OCI-LY1 (cell line): ENCODE data around the gene DHFR2.

Experiments
- H2AFZ ChIP-seq: fragments of 200-600 bp; sonication (generic), shearing (Covaris generic); 2 replicates; pipeline ENCODE4 v1.6.0; 2014; ENCODE audit warnings: antibody characterized with exemption, mild to moderate bottlenecking, low read length
- H3F3A ChIP-seq: fragments of 200-600 bp; sonication (generic), shearing (Covaris generic); 2 replicates; pipeline ENCODE4 v1.6.0; 2014; ENCODE audit warnings: mild to moderate bottlenecking, antibody characterized with exemption, low read length, moderate library complexity; ENCODE audit not compliant: insufficient read depth
- H3K27ac ChIP-seq: fragments of 200-600 bp; sonication (generic); 2 replicates; pipeline ENCODE4 v1.5.1; 2014; ENCODE audit warnings: low read length, mixed run types, mild to moderate bottlenecking, low read depth; ENCODE audit not compliant: poor library complexity, severe bottlenecking
- H3K27me3 ChIP-seq: fragments of 200-600 bp; sonication (generic); 2 replicates; pipeline ENCODE4 v1.6.0; 2014; ENCODE audit warnings: antibody characterized with exemption, mild to moderate bottlenecking, low read length, moderate library complexity; ENCODE audit not compliant: insufficient read depth
- H3K36me3 ChIP-seq: fragments of 200-600 bp; sonication (generic); 2 replicates; pipeline ENCODE4 v1.6.1; 2014; ENCODE audit warnings: mild to moderate bottlenecking, antibody characterized with exemption, low read length, moderate library complexity, mixed read lengths; ENCODE audit not compliant: insufficient read depth
- H3K4me1 ChIP-seq: fragments of 200-600 bp; sonication (generic); 2 replicates; pipeline ENCODE4 v1.5.1; 2014; ENCODE audit warnings: mild to moderate bottlenecking, low read length, moderate library complexity; ENCODE audit not compliant: insufficient read depth, severe bottlenecking
- H3K4me2 ChIP-seq: fragments of 200-600 bp; sonication (generic), shearing (Covaris generic); 2 replicates; pipeline ENCODE4 v1.6.1; 2014; ENCODE audit warnings: low read length
- H3K4me3 ChIP-seq: fragments of 200-600 bp; sonication (generic); 2 replicates; pipeline ENCODE4 v1.5.1; 2014; ENCODE audit warnings: low read length, low read depth, mild to moderate bottlenecking, mixed read lengths; ENCODE audit not compliant: poor library complexity, severe bottlenecking
- H3K79me2 ChIP-seq: fragments of 200-600 bp; shearing (Covaris generic); 2 replicates; pipeline ENCODE4 v1.6.1; 2016; ENCODE audit warnings: mixed run types, low read length, mixed read lengths; ENCODE audit not compliant: insufficient read depth
- H3K9ac ChIP-seq: fragments of 200-600 bp; sonication (generic), shearing (Covaris generic); 2 replicates; pipeline ENCODE4 v1.6.1; 2014; ENCODE audit warnings: mild to moderate bottlenecking, low read length, mixed read lengths
- H3K9me2 ChIP-seq: fragments of 200-600 bp; sonication (generic), shearing (Covaris generic); 2 replicates; pipeline ENCODE4 v1.6.1; 2014; ENCODE audit warnings: low read depth, mild to moderate bottlenecking, low read length, mixed read lengths
- H3K9me3 ChIP-seq: fragments of 200-600 bp; shearing (Covaris generic); 2 replicates; pipeline ENCODE4 v1.6.1; 2014; ENCODE audit warnings: low read length, mixed read lengths
- H4K20me1 ChIP-seq: fragments of 200-600 bp; sonication (generic), shearing (Covaris generic); 2 replicates; pipeline ENCODE4 v1.6.0; 2016; ENCODE audit warnings: mild to moderate bottlenecking, low read length; ENCODE audit not compliant: insufficient read depth
- EZH2 ChIP-seq: fragments of 200-600 bp; sonication (generic), shearing (Covaris generic); IDR thresholded peaks from 2 replicates; pipeline ENCODE4 v1.8.0; 2017; ENCODE audit warnings: borderline replicate concordance, mixed run types, mild to moderate bottlenecking, antibody characterized with exemption, low read length, moderate library complexity, mixed read lengths
- TF ChIP-seq, protein P1 (sequence below): fragments of 200-600 bp; sonication (generic), shearing (Covaris generic); IDR thresholded peaks from 2 replicates; pipeline ENCODE4 v1.5.1; 2017; ENCODE audit warnings: mild to moderate bottlenecking, antibody characterized with exemption, low read length, moderate library complexity, mixed read lengths

The DHFR2 gene

DNA sequence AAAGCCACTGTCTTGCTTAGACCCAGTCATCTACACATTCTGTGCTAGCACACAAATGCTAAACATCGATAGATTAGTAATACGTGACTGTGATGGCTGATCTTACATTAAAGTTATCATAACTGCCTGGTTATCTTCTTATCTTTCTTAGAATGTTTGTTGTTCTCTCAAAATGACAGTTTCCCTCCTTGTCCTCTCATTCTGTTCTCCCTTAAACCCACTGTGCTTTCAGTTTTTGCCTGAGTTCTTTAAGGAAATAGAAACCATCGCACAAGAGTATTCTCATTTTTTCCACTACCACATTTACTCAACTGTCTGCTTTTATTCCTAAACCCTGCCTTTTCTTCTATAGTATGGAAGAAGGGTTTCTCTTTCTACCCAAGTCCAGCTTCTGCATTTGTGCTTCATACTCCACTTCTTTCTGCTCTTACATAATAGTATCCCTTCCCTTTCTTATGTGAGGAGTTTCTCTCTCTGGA lies 51.4 kb downstream of the DHFR2 start:
- H3K9me2 ChIP-seq: no peaks in the 10 kb centered on the region
- no peaks in the 10 kb centered on the region for H3K79me2 ChIP-seq
- H3K4me2 ChIP-seq: no peak overlapping the region
- no peak overlapping the region for H2AFZ ChIP-seq
- 0 out of 2 replicates have a peak, but pooled peaks cover 5% of the 10 kb centered on the region for H3K36me3 ChIP-seq
- no peak overlapping the region for H3K4me3 ChIP-seq
- TF ChIP-seq, protein P1, sequence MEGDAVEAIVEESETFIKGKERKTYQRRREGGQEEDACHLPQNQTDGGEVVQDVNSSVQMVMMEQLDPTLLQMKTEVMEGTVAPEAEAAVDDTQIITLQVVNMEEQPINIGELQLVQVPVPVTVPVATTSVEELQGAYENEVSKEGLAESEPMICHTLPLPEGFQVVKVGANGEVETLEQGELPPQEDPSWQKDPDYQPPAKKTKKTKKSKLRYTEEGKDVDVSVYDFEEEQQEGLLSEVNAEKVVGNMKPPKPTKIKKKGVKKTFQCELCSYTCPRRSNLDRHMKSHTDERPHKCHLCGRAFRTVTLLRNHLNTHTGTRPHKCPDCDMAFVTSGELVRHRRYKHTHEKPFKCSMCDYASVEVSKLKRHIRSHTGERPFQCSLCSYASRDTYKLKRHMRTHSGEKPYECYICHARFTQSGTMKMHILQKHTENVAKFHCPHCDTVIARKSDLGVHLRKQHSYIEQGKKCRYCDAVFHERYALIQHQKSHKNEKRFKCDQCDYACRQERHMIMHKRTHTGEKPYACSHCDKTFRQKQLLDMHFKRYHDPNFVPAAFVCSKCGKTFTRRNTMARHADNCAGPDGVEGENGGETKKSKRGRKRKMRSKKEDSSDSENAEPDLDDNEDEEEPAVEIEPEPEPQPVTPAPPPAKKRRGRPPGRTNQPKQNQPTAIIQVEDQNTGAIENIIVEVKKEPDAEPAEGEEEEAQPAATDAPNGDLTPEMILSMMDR: no peak
- TF ChIP-seq EZH2: no peak
- no peaks in the 10 kb centered on the region for H4K20me1 ChIP-seq
- no peaks in the 10 kb centered on the region for H3K4me1 ChIP-seq
- no peaks in the 10 kb centered on the region for H3K27me3 ChIP-seq
- H3K9ac ChIP-seq: no peak overlapping the region
- H3K27ac ChIP-seq: no peak overlapping the region
- no peaks in the 10 kb centered on the region for H3F3A ChIP-seq
- H3K9me3 ChIP-seq: no peaks in the 10 kb centered on the region

DNA sequence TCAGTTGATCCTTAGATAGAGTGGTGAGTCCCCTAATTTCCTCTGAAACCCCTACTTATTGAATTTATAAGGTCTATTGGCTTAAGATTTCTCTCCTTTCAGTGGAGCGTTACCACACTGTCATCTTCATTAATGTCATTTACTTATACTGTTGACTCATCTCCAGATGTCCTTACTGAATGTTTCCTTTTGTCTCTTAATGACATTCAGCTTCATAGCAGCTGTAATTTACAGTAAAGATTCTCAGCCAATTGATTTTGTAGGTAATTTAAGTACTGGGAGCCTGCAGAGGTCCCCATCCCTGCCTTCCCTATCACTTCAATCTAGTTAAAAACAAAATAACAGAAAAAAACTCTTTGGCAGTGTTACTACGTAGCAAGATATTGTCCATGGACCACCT lies 53.1 kb downstream of the DHFR2 start:
- Histone ChIP-seq H3K4me2 (no peak overlapping the region), H3K79me2 (no peaks in the 10 kb centered on the region), H3K9ac (no peak overlapping the region), H3K9me2 (no peaks in the 10 kb centered on the region), H3K4me3 (no peak overlapping the region), H3K4me1 (no peaks in the 10 kb centered on the region), H3F3A (no peaks in the 10 kb centered on the region), H3K27ac (no peak overlapping the region), H3K9me3 (no peaks in the 10 kb centered on the region), H2AFZ (no peak overlapping the region), H3K27me3 (no peaks in the 10 kb centered on the region), H4K20me1 (no peaks in the 10 kb centered on the region), H3K36me3 (0 out of 2 replicates have a peak, but pooled peaks cover 5% of the 10 kb centered on the region)
- no peak for TF ChIP-seq EZH2
- TF ChIP-seq, protein P1: no peak

DNA sequence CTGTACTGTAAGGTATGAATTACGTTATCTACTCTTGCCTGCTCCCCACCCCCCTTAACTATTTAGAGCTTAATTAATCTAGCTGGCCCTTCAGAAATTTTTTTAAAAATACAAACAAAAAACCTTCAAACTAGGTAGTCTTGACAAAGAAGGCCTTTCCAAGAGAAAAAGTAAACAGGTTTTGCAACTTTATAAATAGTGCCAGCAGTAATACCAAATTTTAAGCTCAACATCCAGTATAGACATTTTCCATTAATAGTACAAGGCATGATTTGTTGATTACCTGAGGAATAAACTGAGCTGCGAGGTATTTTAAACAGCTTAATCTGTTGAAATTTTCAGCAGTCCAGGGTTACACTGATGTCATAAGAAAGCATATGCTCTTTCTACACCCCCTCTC lies 54.5 kb downstream of the DHFR2 start:
- Histone ChIP-seq H3K9ac (no peak overlapping the region), H2AFZ (no peak overlapping the region), H4K20me1 (no peaks in the 10 kb centered on the region), H3K9me2 (no peaks in the 10 kb centered on the region), H3K79me2 (no peaks in the 10 kb centered on the region), H3K36me3 (0 out of 2 replicates have a peak, but pooled peaks cover 5% of the 10 kb centered on the region), H3K4me1 (peaks cover 5% of the 10 kb centered on the region), H3F3A (no peaks in the 10 kb centered on the region), H3K27ac (no peak overlapping the region), H3K27me3 (no peaks in the 10 kb centered on the region), H3K9me3 (no peaks in the 10 kb centered on the region), H3K4me3 (no peak overlapping the region), H3K4me2 (no peak overlapping the region)
- TF ChIP-seq, protein P1: no peak
- no peak for TF ChIP-seq EZH2
